Esophagus squamous epithelium (tissue), 4 donors: ENCODE measurements around the gene FAM241A.

ENCODE experiments used
- CTCF ChIP-seq, 6 experiments: fragments of 450-650 bp in 4 of 6; fragments of 200-600 bp in 2 of 6; sonication (generic) in 2 of 6; IDR thresholded peaks; one replicate each; pipeline ENCODE4 v1.5.1; 2016 to 2019; ENCODE audit warnings: antibody characterized with exemption in 6 of 6, mild to moderate bottlenecking in 4 of 6, moderate library complexity in 4 of 6
- POLR2A ChIP-seq, 4 donors: fragments of 450-650 bp; IDR thresholded peaks; one replicate each; pipeline ENCODE4 v1.6.1; 2017; ENCODE audit warnings: antibody characterized with exemption in 4 of 4, mild to moderate bottlenecking in 4 of 4, moderate library complexity in 3 of 4

GRCh38 chr4:112141366-112142138 is 3.7 kb upstream of the FAM241A start:
- TF ChIP-seq CTCF (IDR thresholded peaks at IDR 0.05) = no peak
- no peak for TF ChIP-seq POLR2A (IDR thresholded peaks at IDR 0.05)
